GM10248 (cell line): ENCODE results near the gene RAB40B.

Experiments used
- CTCF ChIA-PET: fragments of 300-600 bp; sonication (Branson Sonifier 250); formaldehyde crosslinking; extraction: SDS; loops from one replicate; lab custom pipeline; 2021; ENCODE audit warnings: antibody characterized with exemption; lab: Yijun Ruan, JAX
- POLR2A ChIA-PET: fragments of 350-650 bp; sonication (Branson Sonifier 250); formaldehyde crosslinking; extraction: SDS; loops from one replicate; lab custom pipeline; 2020; ENCODE audit warnings: antibody characterized with exemption; lab: Yijun Ruan, JAX
- DNase-seq: peaks from one replicate; pipeline ENCODE4 v3.0.0; 2012; ENCODE audit errors: extremely low spot score
- TF ChIP-seq, protein P1 (sequence below): IDR thresholded peaks from 2 replicates; pipeline ENCODE4 v1.5.1; 2012; ENCODE audit warnings: mild to moderate bottlenecking, low read depth; ENCODE audit errors: extremely low read depth, missing control alignments, control extremely low read depth

The RAB40B gene

DNA sequence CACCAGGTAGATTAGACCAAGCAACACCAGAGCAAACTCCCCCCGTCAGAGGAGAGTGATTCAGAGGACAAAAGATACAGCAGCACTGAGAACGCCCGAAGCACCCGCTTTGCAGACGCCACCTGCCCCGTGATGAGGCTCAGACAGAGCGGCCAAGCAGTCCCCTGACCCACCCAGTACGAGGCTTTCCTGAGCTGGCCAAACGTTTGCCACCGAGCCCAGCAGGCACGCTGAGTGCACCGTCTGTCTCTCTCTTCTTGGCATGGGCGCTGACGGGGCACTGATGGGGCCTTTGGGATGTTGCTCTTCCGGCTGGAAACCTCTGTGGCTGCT lies 30.9 kb downstream of the RAB40B start:
- no peak for DNase-seq
- ChIA-PET POLR2A (no interaction called here), CTCF (interaction anchor here (0.6 to 3.1 kb wide), 15 partner anchors 8 to 114 kb away, joined by 3 to 17 read pairs (median 6); no protein-coding TSS in a partner anchor)
- TF ChIP-seq, protein P1, sequence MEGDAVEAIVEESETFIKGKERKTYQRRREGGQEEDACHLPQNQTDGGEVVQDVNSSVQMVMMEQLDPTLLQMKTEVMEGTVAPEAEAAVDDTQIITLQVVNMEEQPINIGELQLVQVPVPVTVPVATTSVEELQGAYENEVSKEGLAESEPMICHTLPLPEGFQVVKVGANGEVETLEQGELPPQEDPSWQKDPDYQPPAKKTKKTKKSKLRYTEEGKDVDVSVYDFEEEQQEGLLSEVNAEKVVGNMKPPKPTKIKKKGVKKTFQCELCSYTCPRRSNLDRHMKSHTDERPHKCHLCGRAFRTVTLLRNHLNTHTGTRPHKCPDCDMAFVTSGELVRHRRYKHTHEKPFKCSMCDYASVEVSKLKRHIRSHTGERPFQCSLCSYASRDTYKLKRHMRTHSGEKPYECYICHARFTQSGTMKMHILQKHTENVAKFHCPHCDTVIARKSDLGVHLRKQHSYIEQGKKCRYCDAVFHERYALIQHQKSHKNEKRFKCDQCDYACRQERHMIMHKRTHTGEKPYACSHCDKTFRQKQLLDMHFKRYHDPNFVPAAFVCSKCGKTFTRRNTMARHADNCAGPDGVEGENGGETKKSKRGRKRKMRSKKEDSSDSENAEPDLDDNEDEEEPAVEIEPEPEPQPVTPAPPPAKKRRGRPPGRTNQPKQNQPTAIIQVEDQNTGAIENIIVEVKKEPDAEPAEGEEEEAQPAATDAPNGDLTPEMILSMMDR: no peak

- POLR2A ChIA-PET: no interaction called here
- TF ChIP-seq, protein P1: no peak
- CTCF ChIA-PET: interaction anchor here (1.1 to 3.1 kb wide), 4 partner anchors 41 to 112 kb away, joined by 3 to 15 read pairs (median 8); no protein-coding TSS in a partner anchor
- no peak for DNase-seq
Measured at GRCh38 chr17:82666931-82667667, 31.4 kb downstream of the RAB40B start.

DNA sequence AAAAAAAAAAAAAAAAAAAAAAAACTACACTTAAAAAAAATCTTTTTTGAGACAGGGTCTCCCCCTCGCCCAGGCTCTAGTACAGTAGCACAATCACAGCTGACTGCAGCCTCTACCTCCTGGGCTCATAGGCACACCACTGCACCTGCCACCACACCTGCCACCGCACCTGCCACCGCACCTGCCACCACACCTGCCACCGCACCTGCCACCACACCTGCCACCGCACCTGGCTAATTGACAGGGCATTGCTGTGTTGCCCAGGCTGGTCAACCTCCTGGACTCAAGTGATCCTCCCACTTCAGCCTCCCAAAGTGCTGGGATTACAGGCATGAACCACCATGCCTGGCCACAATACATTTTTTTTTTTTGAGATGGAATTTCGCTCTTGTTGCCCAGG lies 32.6 kb downstream of the RAB40B start:
- TF ChIP-seq, protein P1: no peak
- DNase-seq: no peak
- CTCF ChIA-PET: no interaction called here
- POLR2A ChIA-PET: no interaction called here

- TF ChIP-seq, protein P1: no peak
- DNase-seq: no peak
- CTCF ChIA-PET: interaction anchor here (1.4 kb wide), 1 partner anchor 110 kb away, joined by 3 read pairs; no protein-coding TSS in a partner anchor
- POLR2A ChIA-PET: no interaction called here
Measured at GRCh38 chr17:82665217-82665616, 33.3 kb downstream of the RAB40B start.

GRCh38 chr17:82664701-82665182 lies 33.8 kb downstream of the RAB40B start:
- POLR2A ChIA-PET: no interaction called here
- TF ChIP-seq, protein P1: no peak
- DNase-seq: no peak
- CTCF ChIA-PET: interaction anchor here (1.4 kb wide), 1 partner anchor 110 kb away, joined by 3 read pairs; no protein-coding TSS in a partner anchor

- TF ChIP-seq, protein P1: no peak
- ChIA-PET POLR2A (no interaction called here), CTCF (interaction anchor here (1.4 kb wide), 1 partner anchor 111 kb away, joined by 3 read pairs; no protein-coding TSS in a partner anchor)
- no peak for DNase-seq
Measured at GRCh38 chr17:82664276-82664575, 34.3 kb downstream of the RAB40B start.
